HG03108 (cell line): Measurements from ENCODE around the gene ACTR3C.
"Not testable (repeated sequence)": the region's sequence is repeated elsewhere in the genome, so short reads cannot be mapped to it uniquely, and the experiment has no call there.

Experiments used
- ATAC-seq: cut with Tn5 transposase; IDR thresholded peaks from one replicate; pipeline ENCODE4 v1.9.1; 2021; ENCODE audit warnings: moderate library complexity; ENCODE audit not compliant: unreplicated experiment

Gene ACTR3C

DNA sequence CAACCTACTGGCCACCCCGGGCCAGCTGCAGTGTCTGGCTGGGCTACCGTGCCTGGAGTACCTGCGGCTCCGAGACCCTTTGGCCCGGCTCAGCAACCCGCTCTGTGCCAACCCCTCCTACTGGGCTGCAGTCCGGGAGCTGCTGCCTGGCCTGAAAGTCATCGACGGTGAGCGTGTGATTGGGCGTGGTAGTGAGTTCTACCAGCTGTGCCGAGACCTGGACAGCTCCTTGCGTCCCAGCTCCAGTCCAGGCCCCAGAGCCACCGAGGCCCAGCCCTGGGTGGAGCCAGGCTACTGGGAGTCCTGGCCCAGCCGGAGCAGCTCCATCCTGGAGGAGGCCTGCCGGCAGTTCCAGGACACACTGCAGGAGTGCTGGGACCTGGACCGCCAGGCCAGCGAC lies 13.8 kb upstream of the ACTR3C start:
- ATAC-seq: no peak

DNA sequence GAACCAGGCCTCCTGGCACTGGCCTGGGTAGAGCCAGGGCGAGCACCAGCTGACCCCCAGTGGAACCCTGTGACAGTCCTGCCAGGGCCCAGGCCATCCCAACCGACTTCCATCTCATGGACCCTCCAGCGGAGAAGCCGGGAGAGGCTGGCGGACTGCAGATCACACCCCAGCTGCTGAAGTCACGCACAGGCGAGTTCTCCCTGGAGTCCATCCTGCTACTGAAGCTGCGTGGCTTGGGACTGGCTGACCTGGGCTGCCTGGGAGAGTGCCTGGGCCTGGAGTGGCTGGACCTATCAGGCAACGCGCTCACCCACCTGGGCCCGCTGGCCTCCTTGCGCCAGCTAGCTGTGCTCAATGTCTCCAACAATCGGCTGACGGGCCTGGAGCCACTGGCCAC lies 13.4 kb upstream of the ACTR3C start:
- no peak for ATAC-seq

- ATAC-seq: no peak
Measured at GRCh38 chr7:150335774-150336112, 12.4 kb upstream of the ACTR3C start.

DNA sequence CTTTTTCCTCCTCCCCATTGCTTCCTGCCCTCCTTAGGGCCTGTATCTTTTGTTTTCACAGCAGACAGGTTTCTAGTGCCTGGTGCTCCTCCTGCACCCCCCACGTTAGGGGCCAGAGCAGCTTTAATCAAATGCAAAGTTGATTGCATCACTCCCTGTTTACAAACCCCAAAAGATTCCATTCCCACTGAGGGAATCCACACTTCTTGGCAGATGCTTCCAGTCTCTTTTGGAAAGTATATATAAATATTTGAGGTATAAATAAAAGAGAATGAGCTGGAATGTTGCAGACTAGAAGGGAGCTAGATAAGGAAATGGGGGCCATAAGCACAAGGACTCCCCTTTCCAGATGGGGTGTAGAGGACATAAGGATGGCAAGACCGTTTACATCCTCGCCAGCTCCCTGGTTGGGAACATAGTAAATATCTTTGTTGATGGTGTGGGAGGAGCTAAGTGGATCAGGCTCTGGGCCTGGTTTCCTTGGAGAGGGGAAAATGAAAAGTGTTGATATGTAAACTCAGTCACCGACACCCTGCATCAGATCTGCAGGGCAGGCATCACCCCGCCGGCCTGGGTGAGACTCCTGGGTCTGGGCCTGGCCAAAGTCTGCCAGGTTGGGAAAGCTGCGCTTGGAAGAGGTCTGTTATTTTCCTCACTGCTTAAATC lies 11.9 kb upstream of the ACTR3C start:
- no peak for ATAC-seq

DNA sequence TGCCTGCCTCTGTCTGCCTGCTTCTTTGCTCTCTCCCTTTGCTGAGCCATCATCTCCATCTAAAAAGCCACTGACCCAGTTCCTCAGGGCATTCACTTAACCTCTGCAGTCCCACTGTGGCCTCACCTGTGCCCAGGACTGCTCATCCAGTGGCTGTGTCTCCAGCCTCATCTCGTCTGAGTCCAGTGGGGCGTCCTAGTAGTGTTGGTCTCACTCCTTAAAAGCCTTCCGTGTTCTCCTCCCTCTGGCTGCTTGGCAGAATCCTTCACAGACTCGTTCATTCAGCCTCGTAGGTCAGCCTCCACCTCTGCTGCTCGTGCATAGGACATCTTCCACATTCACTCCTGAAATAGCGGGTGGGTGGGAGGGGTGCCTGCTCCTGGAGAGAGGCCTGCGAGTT lies 10.8 kb upstream of the ACTR3C start:
- ATAC-seq: no peak

- ATAC-seq: no peak
Measured at GRCh38 chr7:150333659-150334058, 10.3 kb upstream of the ACTR3C start.

DNA sequence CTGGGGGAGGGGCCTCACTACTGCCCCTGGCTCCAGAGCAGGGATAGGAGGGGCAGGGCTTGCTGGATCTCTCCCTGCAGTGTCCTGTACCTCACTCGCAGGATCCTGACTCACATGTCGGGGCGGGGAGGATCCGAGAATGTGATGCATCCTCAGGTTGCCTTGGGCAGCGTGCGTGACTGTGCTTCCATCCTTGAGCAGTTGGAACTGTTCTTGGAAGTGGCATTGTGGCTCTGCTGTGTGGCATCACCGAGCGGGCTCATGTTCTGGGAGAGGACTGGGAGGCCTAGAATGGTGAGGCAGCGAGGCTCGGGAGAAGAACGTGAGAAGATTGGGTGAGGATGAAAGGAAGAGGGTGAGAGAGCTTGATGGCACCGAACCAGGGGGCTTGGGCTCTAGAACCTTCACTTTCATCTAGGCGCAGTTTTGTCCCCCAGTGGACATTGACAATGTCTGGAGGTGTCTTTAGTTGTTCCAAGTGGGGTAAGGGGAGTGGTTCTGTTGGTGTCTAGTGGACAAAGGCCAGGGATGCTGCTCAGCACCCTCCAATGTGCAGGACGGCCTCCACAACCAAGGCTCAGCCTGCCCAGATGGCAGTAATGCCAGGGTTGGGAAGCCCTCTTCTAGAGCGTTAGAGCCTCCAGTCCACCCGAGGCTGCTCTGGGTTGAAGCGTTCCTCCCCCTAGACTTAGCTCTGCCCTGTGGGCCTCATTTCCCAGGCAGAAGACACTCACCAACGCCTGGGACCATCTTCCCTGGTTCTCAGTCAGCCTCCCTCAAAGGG lies 9.7 kb upstream of the ACTR3C start:
- ATAC-seq: no peak

GRCh38 chr7:150330211-150330885 lies 7.0 kb upstream of the ACTR3C start:
- ATAC-seq: no peak

- ATAC-seq: no peak
Measured at GRCh38 chr7:150329331-150330120, 6.2 kb upstream of the ACTR3C start.

- ATAC-seq: no peak
Measured at GRCh38 chr7:150327308-150327707, 4.0 kb upstream of the ACTR3C start.

GRCh38 chr7:150326657-150327268 lies 3.4 kb upstream of the ACTR3C start:
- no peak for ATAC-seq

- no peak for ATAC-seq
Measured at GRCh38 chr7:150325901-150326300, 2.6 kb upstream of the ACTR3C start.

DNA sequence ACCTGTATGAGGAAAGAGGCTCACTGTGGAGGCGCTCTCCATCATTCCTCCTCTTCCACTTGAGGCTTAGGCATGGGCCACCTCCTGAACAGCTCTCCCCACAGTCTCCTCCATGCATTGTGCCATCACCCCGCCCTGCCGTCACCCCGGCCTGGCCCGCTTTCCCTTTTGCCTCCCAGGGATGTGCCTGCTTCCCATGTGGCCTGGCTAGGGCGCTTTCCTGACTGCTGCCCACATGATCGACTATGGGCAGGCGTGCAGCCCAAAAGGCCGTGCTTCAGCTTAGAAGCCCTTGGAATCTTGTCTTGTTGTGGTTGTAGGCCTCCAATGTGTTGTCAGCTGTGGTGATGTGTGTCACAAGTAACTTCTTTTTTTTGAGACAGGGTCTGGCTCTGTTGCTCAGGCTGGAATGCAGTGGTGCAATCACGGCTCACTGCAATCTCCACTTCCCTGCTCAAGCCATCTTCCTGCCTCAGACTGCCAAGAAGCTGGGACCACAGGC lies 1.8 kb upstream of the ACTR3C start:
- no peak for ATAC-seq

DNA sequence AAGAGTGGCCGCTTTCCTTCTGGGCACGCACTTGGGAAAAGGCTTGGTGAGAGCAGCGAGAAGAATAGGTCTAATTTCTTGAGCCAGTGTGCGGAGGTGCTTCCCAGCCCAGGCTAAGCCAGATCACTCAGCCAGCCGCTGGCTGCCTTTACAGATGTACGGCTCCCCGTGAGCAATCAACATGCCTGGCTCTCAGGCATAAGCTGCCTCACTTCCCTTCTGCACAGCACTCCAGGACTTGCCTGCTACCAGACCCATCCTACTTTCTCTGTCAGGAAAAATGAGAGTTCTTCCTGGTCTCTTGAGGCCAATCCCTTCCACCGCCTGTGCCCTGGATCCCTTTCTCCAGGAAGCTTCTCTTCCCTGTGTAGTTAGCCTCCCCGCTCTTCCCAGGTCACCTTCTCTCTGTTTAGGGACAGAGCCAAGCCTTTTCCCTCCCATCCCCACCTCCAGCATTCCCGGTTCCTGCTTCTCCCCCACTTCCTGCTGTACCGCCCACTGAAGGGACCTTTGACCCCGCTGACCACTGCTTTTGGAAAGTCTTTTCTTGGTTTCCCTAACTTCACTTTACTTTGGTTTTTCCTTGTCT lies 1.1 kb upstream of the ACTR3C start:
- no peak for ATAC-seq

DNA sequence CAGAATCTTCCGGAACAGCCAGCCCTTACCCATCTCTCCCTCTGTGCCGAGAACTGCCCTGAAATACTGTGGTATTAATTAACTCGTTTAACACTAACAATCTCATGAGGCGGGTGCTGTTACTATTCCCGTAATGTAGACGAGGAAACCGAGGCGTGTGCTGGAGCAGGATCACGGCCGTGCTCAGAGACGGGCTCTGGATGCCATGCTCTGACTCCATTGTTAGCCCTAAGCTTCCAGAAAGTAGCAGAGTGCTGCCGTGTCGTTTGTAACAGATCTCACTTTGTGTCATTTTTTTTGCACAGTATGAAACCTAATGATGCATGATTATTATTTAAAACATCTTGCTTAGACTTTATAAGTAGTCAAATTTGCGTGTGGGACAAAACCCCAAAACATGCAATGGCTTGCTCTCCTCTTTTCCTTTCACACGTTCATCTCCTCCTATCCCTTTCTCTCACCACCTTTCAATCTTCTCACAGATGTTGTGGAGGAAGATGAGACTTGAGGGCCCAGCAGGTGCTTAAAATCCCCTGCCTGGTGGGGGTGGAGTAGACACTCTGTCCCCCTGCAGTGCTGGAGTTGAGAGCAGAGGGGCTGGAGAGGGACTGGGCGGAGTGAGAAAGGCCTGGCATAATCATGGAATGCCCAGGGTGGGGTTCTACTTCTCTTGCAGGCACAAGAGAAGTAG lies 482 bp upstream of the ACTR3C start:
- ATAC-seq: no peak

- ATAC-seq: no peak
Measured at GRCh38 chr7:150322114-150322832, 1.1 kb downstream of the ACTR3C start.

DNA sequence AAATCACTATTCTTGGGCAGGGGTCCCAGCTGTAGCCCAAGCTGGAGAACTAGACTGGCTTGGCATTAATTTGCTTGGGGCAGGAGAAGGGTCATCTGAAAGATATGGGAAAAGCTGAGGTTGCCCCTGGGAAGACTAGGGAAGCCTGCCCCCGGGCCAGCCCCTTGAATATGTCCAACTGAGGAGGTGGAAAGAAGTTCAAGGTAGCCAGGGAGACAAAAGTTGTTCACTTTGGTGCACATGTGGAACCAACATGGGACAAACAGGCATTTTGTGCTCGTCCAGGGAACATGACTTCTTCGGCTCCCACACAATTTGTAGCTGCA lies 1.6 kb downstream of the ACTR3C start:
- no peak for ATAC-seq

DNA sequence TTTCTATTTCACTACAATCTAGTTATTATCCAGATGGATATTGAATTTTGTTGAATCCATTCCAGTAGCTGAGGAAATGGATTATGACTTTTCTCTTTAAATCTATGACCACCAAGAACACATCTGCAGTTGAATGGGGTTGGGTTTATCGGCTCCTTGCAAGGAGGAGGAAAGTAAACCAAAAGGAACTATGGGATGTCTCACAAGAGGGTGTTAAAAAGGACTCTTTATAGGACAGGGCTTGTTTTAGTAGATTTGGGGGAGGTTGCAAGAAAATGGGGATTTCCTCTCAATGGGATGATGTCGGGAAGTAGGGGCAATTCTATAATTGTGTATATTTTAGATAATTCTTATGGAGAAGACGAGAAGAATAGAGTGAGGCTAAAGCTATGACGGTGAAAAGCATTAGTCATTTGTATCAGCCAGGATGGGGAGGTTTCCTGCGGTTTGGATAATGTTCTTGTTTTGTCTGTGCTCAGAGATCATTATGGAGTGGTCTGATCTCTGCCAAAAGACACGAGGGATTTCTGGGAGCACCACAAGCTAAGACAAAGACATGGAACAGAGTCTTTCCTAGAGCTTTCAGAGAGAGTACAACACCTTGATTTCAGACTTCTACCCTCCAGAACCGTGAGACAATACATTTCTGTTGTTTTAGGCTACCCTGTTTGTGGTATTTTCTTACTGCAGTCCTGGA lies 5.4 kb downstream of the ACTR3C start:
- ATAC-seq: no peak

DNA sequence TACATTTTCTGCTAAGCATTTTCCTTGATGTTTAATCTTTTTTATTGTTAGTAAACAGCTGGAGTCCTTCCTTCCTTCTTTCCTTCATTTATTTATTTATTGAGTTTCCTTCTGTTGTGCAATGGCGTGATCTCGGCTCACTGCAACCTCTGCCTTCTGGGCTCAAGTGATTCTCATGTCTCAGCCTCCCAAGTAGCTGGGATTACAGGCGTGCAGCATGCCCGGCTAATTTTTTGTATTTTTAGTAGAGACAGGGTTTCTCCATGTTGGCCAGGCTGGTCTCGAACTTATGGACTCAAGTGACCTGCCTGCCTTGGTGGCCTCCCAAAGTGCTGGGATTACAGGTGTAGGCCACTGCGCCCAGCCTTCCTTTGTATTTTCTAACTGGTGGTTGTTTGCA lies 6.4 kb downstream of the ACTR3C start:
- ATAC-seq: not testable (repeated sequence)
